OCI-LY1 (cell line): Measurements from ENCODE around the gene FAM222A.
"Not testable (repeated sequence)": the region's sequence is repeated elsewhere in the genome, so short reads cannot be mapped to it uniquely, and the experiment has no call there.

Experiments
- H2AFZ ChIP-seq: fragments of 200-600 bp; sonication (generic), shearing (Covaris generic); 2 replicates; pipeline ENCODE4 v1.6.0; 2014; ENCODE audit warnings: antibody characterized with exemption, mild to moderate bottlenecking, low read length
- H3F3A ChIP-seq: fragments of 200-600 bp; sonication (generic), shearing (Covaris generic); 2 replicates; pipeline ENCODE4 v1.6.0; 2014; ENCODE audit warnings: mild to moderate bottlenecking, antibody characterized with exemption, low read length, moderate library complexity; ENCODE audit not compliant: insufficient read depth
- H3K27ac ChIP-seq: fragments of 200-600 bp; sonication (generic); 2 replicates; pipeline ENCODE4 v1.5.1; 2014; ENCODE audit warnings: low read length, mixed run types, mild to moderate bottlenecking, low read depth; ENCODE audit not compliant: poor library complexity, severe bottlenecking
- H3K27me3 ChIP-seq: fragments of 200-600 bp; sonication (generic); 2 replicates; pipeline ENCODE4 v1.6.0; 2014; ENCODE audit warnings: antibody characterized with exemption, mild to moderate bottlenecking, low read length, moderate library complexity; ENCODE audit not compliant: insufficient read depth
- H3K36me3 ChIP-seq: fragments of 200-600 bp; sonication (generic); 2 replicates; pipeline ENCODE4 v1.6.1; 2014; ENCODE audit warnings: mild to moderate bottlenecking, antibody characterized with exemption, low read length, moderate library complexity, mixed read lengths; ENCODE audit not compliant: insufficient read depth
- H3K4me1 ChIP-seq: fragments of 200-600 bp; sonication (generic); 2 replicates; pipeline ENCODE4 v1.5.1; 2014; ENCODE audit warnings: mild to moderate bottlenecking, low read length, moderate library complexity; ENCODE audit not compliant: insufficient read depth, severe bottlenecking
- H3K4me2 ChIP-seq: fragments of 200-600 bp; sonication (generic), shearing (Covaris generic); 2 replicates; pipeline ENCODE4 v1.6.1; 2014; ENCODE audit warnings: low read length
- H3K4me3 ChIP-seq: fragments of 200-600 bp; sonication (generic); 2 replicates; pipeline ENCODE4 v1.5.1; 2014; ENCODE audit warnings: low read length, low read depth, mild to moderate bottlenecking, mixed read lengths; ENCODE audit not compliant: poor library complexity, severe bottlenecking
- H3K79me2 ChIP-seq: fragments of 200-600 bp; shearing (Covaris generic); 2 replicates; pipeline ENCODE4 v1.6.1; 2016; ENCODE audit warnings: mixed run types, low read length, mixed read lengths; ENCODE audit not compliant: insufficient read depth
- H3K9ac ChIP-seq: fragments of 200-600 bp; sonication (generic), shearing (Covaris generic); 2 replicates; pipeline ENCODE4 v1.6.1; 2014; ENCODE audit warnings: mild to moderate bottlenecking, low read length, mixed read lengths
- H3K9me2 ChIP-seq: fragments of 200-600 bp; sonication (generic), shearing (Covaris generic); 2 replicates; pipeline ENCODE4 v1.6.1; 2014; ENCODE audit warnings: low read depth, mild to moderate bottlenecking, low read length, mixed read lengths
- H3K9me3 ChIP-seq: fragments of 200-600 bp; shearing (Covaris generic); 2 replicates; pipeline ENCODE4 v1.6.1; 2014; ENCODE audit warnings: low read length, mixed read lengths
- H4K20me1 ChIP-seq: fragments of 200-600 bp; sonication (generic), shearing (Covaris generic); 2 replicates; pipeline ENCODE4 v1.6.0; 2016; ENCODE audit warnings: mild to moderate bottlenecking, low read length; ENCODE audit not compliant: insufficient read depth
- CTCF ChIP-seq: fragments of 200-600 bp; sonication (generic), shearing (Covaris generic); IDR thresholded peaks from 2 replicates; pipeline ENCODE4 v1.5.1; 2017; ENCODE audit warnings: mild to moderate bottlenecking, antibody characterized with exemption, low read length, moderate library complexity, mixed read lengths
- EZH2 ChIP-seq: fragments of 200-600 bp; sonication (generic), shearing (Covaris generic); IDR thresholded peaks from 2 replicates; pipeline ENCODE4 v1.8.0; 2017; ENCODE audit warnings: borderline replicate concordance, mixed run types, mild to moderate bottlenecking, antibody characterized with exemption, low read length, moderate library complexity, mixed read lengths

Gene FAM222A

GRCh38 chr12:109693653-109694600 is 19.7 kb upstream of the FAM222A start:
- Histone ChIP-seq H3K27ac (no peak overlapping the region), H3K9me2 (no peaks in the 10 kb centered on the region), H3K4me2 (no peak overlapping the region), H2AFZ (no peak overlapping the region), H3K4me1 (no peaks in the 10 kb centered on the region), H3K9me3 (no peaks in the 10 kb centered on the region), H3F3A (no peaks in the 10 kb centered on the region), H3K9ac (no peak overlapping the region), H4K20me1 (no peaks in the 10 kb centered on the region), H3K27me3 (no peaks in the 10 kb centered on the region), H3K79me2 (no peaks in the 10 kb centered on the region), H3K36me3 (no peaks in the 10 kb centered on the region), H3K4me3 (no peak overlapping the region)
- TF ChIP-seq EZH2, result no peak
- no peak for TF ChIP-seq CTCF

- H3K27ac ChIP-seq, H3K4me3 ChIP-seq, H3K27me3 ChIP-seq, H3K4me2 ChIP-seq, H4K20me1 ChIP-seq, H3K79me2 ChIP-seq, H3K9me2 ChIP-seq, H3K4me1 ChIP-seq, H3K36me3 ChIP-seq, H3F3A ChIP-seq, H2AFZ ChIP-seq, H3K9ac ChIP-seq, H3K9me3 ChIP-seq: not testable (repeated sequence)
These were observed 19.0 kb upstream of the FAM222A start for GRCh38 chr12:109694629-109695028.

GRCh38 chr12:109695416-109695815 is 18.2 kb upstream of the FAM222A start:
- Histone ChIP-seq H3F3A (no peaks in the 10 kb centered on the region), H3K27me3 (no peaks in the 10 kb centered on the region), H3K27ac (no peak overlapping the region), H3K79me2 (no peaks in the 10 kb centered on the region), H2AFZ (no peak overlapping the region), H3K4me2 (no peak overlapping the region), H3K9me2 (no peaks in the 10 kb centered on the region), H3K4me3 (no peak overlapping the region), H3K9ac (no peak overlapping the region), H3K9me3 (no peaks in the 10 kb centered on the region), H3K36me3 (no peaks in the 10 kb centered on the region), H3K4me1 (no peaks in the 10 kb centered on the region), H4K20me1 (no peaks in the 10 kb centered on the region)
- TF ChIP-seq CTCF, result no peak
- no peak for TF ChIP-seq EZH2
